K562 (cell line): ENCODE data around the gene EPHA4. TPM values are rescaled to one million over a fixed set of nuclear protein-coding genes. Genes with fewer than 3 reads are reported as not detected.

Source experiments
- ATAC-seq: fragments of 200-7000 bp; cut with Tn5 transposase; 3 replicates; pipeline ENCODE4 v1.9.1; 2020; ENCODE audit warnings: moderate library complexity
- BruUV-seq: library from RNA; stranded (reverse); fragments of 400-500 nt; replicated peaks from 2 replicates; lab custom pipeline; 2021; lab: Mats Ljungman, UMichigan
- CTCF ChIA-PET: fragments of 300-600 bp; formaldehyde crosslinking; extraction: SDS; loops from one replicate; lab custom pipeline; 2021; ENCODE audit warnings: low intra/inter-chr PET ratio; lab: Yijun Ruan, JAX
- POLR2A ChIA-PET: fragments of 300-600, 350-650 bp; sonication (Branson Sonifier 250); formaldehyde crosslinking; extraction: SDS; loops from one replicate; lab custom pipeline; 2021; ENCODE audit warnings: antibody characterized with exemption, inconsistent platforms; lab: Yijun Ruan, JAX
- DNase-seq, 4 experiments: peaks; one replicate each; pipeline versions ENCODE4 v3.0.0 to v3.0.0-alpha.2; 2011 to 2018; ENCODE audit warnings: low spot score in 3 of 4, mixed read lengths in 3 of 4; ENCODE audit errors: extremely low read depth in 1 of 4
- FAIRE-seq: peaks from 2 replicates; lab custom pipeline; 2011; peaks lifted over from hg19 to GRCh38; lab: Jason Lieb, UNC
- H2AFZ ChIP-seq: 2 replicates; pipeline ENCODE4 v1.6.0; 2011; ENCODE audit warnings: low read depth, low read length, control low read depth, inconsistent platforms
- H3K27ac ChIP-seq: fragments of 200-600 bp; 3 replicates; pipeline ENCODE4 v1.8.0; 2011; ENCODE audit warnings: low read depth, mild to moderate bottlenecking, control low read depth, inconsistent platforms, low read length, moderate library complexity, mixed read lengths; ENCODE audit errors: extremely low read depth
- H3K27me3 ChIP-seq, 2 experiments: fragments of 300-600 bp in 1 of 2; 2 replicates in 1 of 2; 3 replicates in 1 of 2; pipeline versions ENCODE4 v1.6.0 to v1.8.0; 2011; ENCODE audit warnings: inconsistent platforms in 2 of 2, low read length in 2 of 2, mild to moderate bottlenecking in 1 of 2, mixed read lengths in 1 of 2, moderate library complexity in 1 of 2; ENCODE audit not compliant: control insufficient read depth in 2 of 2, insufficient read depth in 2 of 2
- H3K36me3 ChIP-seq: fragments of 300-600 bp; 3 replicates; pipeline ENCODE4 v1.8.0; 2011; ENCODE audit warnings: mild to moderate bottlenecking, low read length, inconsistent platforms; ENCODE audit not compliant: control insufficient read depth, insufficient read depth
- H3K4me1 ChIP-seq, 2 experiments: fragments of 200-600 bp in 1 of 2; replicated peaks in 1 of 2; 2 replicates in 1 of 2; 3 replicates in 1 of 2; pipeline versions ENCODE4 v1.5.1 to v1.8.0; 2011; ENCODE audit warnings: inconsistent platforms in 2 of 2, low read length in 2 of 2, mild to moderate bottlenecking in 1 of 2, mixed read lengths in 1 of 2, moderate library complexity in 1 of 2; ENCODE audit not compliant: control insufficient read depth in 2 of 2, insufficient read depth in 2 of 2
- H3K4me2 ChIP-seq: 2 replicates; pipeline ENCODE4 v1.6.1; 2011; ENCODE audit warnings: low read length, control low read depth, inconsistent platforms, mixed read lengths; ENCODE audit not compliant: insufficient read depth
- H3K4me3 ChIP-seq: fragments of 200-600 bp; sonication (generic), shearing (Covaris generic); 2 replicates; pipeline ENCODE4 v1.5.1; 2016; ENCODE audit warnings: control low read depth, inconsistent platforms
- H3K79me2 ChIP-seq: fragments of 200-600 bp; 3 replicates; pipeline ENCODE4 v1.8.0; 2011; ENCODE audit warnings: low read length, inconsistent platforms; ENCODE audit not compliant: control insufficient read depth, insufficient read depth
- H3K9ac ChIP-seq, 2 experiments: 2 replicates each; pipeline versions ENCODE4 v1.6.0 to v1.6.1; 2011; ENCODE audit warnings: low read depth in 2 of 2, low read length in 2 of 2, control low read depth in 1 of 2, inconsistent platforms in 1 of 2, mild to moderate bottlenecking in 1 of 2, mixed read lengths in 1 of 2; ENCODE audit not compliant: insufficient read depth in 1 of 2
- H3K9me1 ChIP-seq: one replicate; pipeline ENCODE4 v1.6.0; 2011; ENCODE audit warnings: inconsistent platforms, mild to moderate bottlenecking, low read length, moderate library complexity; ENCODE audit not compliant: control insufficient read depth, insufficient read depth
- H3K9me3 ChIP-seq: replicated peaks from 2 replicates; pipeline ENCODE4 v1.5.1; 2011; ENCODE audit warnings: low read depth, low read length, inconsistent platforms; ENCODE audit not compliant: control insufficient read depth, insufficient read depth
- H4K20me1 ChIP-seq: replicated peaks from 2 replicates; pipeline ENCODE4 v1.6.1; 2011; ENCODE audit warnings: low read length, inconsistent platforms, mixed read lengths; ENCODE audit not compliant: control insufficient read depth, insufficient read depth
- NFATC3 ChIP-seq: fragments of 450-650 bp; IDR thresholded peaks from 2 replicates; pipeline ENCODE4 v1.6.1; 2017; ENCODE audit warnings: mild to moderate bottlenecking
- NR2F6 ChIP-seq: fragments of 450-650 bp; formaldehyde crosslinking; IDR thresholded peaks from 2 replicates; pipeline ENCODE4 v1.4.0; 2020; ENCODE audit warnings: mild to moderate bottlenecking
- NR3C1 ChIP-seq: sonication (generic); formaldehyde crosslinking; IDR thresholded peaks from 2 replicates; pipeline ENCODE4 v1.8.1; 2022; ENCODE audit warnings: missing genetic modification reagents
- PHF20 ChIP-seq: fragments of 450-650 bp; IDR thresholded peaks from 2 replicates; pipeline ENCODE4 v1.6.1; 2018; ENCODE audit not compliant: partially characterized antibody
- PRDM10 ChIP-seq: fragments of 450-650 bp; IDR thresholded peaks from 2 replicates; pipeline ENCODE4 v1.6.1; 2018; ENCODE audit not compliant: partially characterized antibody
- ZNF347 ChIP-seq: fragments of 450-650 bp; formaldehyde crosslinking; IDR thresholded peaks from 2 replicates; pipeline ENCODE4 v1.4.0; 2020; ENCODE audit warnings: low read depth, mild to moderate bottlenecking, moderate library complexity
- WGBS: fragments of 100-300 bp; shearing (Covaris generic); methylation state at CpG from one replicate; pipeline ENCODE4 v1.1.6; 2016; ENCODE audit warnings: low coverage, mixed read lengths; ENCODE audit not compliant: insufficient coverage; ENCODE audit errors: missing lambda C conversion rate; 5-methylcytosine and 5-hydroxymethylcytosine counted together
- in situ Hi-C: fragments of 300-500 bp; cut with MboI; formaldehyde crosslinking; loops from 4 replicates; pipeline ENCODE4 v1.15.0; 2018; ENCODE audit warnings: inconsistent platforms, mixed read lengths
- intact Hi-C: fragments of 100-400 bp; cut with micrococcal nuclease; formaldehyde crosslinking; loops from 2 replicates; pipeline ENCODE4 v1.14.2; 2022
- polyA plus RNA-seq, 8 experiments: library from polyadenylated mRNA; depleted of rRNA in 4 of 8; stranded (reverse) in 5 of 8; unstranded in 3 of 8; fragments of >200 nt; fragmentation: Nextera tagmentation in 2 of 8; fragmentation: Illumina TruSeq in 1 of 8; extraction: Ambion mirVana in 2 of 8; extraction: Trizol in 1 of 8; gene quantifications; 2 replicates each; pipeline versions ENCODE4 v1.2.1 to v1.2.3, GENCODE V29; 2011 to 2014; ENCODE audit warnings: inconsistent platforms in 1 of 8, missing spikeins in 1 of 8
- total RNA-seq, 7 experiments: library from RNA; depleted of rRNA in 6 of 7; stranded (reverse); fragments of >200 nt in 6 of 7; fragmentation: Illumina TruSeq in 2 of 7; extraction: Trizol in 2 of 7; gene quantifications; 2 replicates each; pipeline versions ENCODE4 v1.2.1 to v1.2.3, GENCODE V29; 2011 to 2021; ENCODE audit warnings: low replicate concordance in 1 of 7

EPHA4 gene
- total and polyA plus RNA-seq, 9 of the 15 experiments (the other 6 are each of a cell fraction or from before 2014, with no cell fraction given): 0.07 to 0.09 (median 0.07) TPM; not detected in 6

GRCh38 chr2:221461901-221462300, 110.2 kb downstream of the EPHA4 start:
- TF ChIP-seq PHF20: no peak
- TF ChIP-seq NR2F6 (CRISPR knock-in tag): no peak
- no peak for TF ChIP-seq NFATC3
- no peak for TF ChIP-seq PRDM10
- TF ChIP-seq ZNF347 (CRISPR knock-in tag): no peak
- no peak for TF ChIP-seq NR3C1
- intact Hi-C loops (no loop called here), in situ Hi-C loops (no loop called here)
- Histone ChIP-seq H3K4me2 (no peak overlapping the region), H4K20me1 (no peaks in the 10 kb centered on the region), H3K9ac (no peak overlapping the region), H3K9me1 (no peaks in the 10 kb centered on the region), H3K4me3 (no peak overlapping the region), H3K27me3 (no peaks in the 10 kb centered on the region), H3K9me3 (no peaks in the 10 kb centered on the region), H3K27ac (no peak overlapping the region), H2AFZ (no peak overlapping the region), H3K36me3 (no peaks in the 10 kb centered on the region), H3K79me2 (no peaks in the 10 kb centered on the region), H3K4me1 (no peaks in the 10 kb centered on the region)
- POLR2A ChIA-PET: no interaction called here
- ATAC-seq: no peak
- WGBS: 0% methylated on average over 1 of the region's 1 CpG
- CTCF ChIA-PET: no interaction called here
- no TSS peak for BruUV-seq
- no peak for DNase-seq
- FAIRE-seq: no peak
